Stimulated activated naive CD4-positive, alpha-beta T cell (primary cell): ENCODE data around the gene DHX38.
A peak's percentile ranks its signal among the peaks of the same experiment; 100 is the strongest.

Experiments
- DNase-seq, 6 experiments: peaks; one replicate each; lab custom pipeline; 2025; lab: John Stamatoyannopoulos, UW

DHX38 gene

DNA sequence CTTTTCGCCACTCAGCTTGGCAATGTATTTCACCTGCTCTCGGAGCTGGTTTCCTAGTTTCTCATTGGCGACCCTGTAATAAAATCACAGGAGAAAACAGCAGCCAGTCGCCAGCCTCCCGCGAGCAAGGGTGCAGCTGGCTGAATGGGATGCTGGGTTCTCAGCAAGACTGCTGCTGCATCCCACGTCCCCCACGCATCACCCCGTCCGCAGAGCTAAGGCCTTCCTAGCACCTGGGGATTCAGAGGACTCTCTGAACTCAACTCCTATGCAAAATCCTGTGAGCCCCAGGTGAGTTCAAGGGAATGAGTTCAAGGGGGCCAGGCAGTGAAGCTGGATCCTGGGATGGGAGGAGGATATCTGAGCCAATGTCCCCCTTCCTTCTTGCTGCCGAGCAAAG, 29.3 kb downstream of the DHX38 start:
- no peak for DNase-seq

DNA sequence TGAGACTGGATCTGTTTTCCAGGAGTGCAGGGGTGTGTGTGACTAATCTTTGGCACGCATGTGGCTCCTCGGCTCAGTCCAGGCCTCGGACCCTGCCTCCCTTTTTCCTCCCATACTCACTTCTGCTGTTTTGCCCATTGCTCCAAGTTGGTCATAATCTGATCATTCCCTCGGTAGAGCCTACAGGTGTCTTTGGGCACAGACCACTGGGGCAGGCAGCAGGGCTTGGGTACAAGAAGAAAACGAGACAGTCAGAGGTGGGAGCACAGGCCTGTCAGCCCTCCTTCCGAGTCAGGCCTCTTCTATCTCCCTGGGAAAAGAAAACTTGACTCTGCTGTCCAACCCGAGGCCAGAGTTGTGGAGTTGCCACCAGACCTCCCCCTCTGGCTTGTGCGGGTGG, 29.8 kb downstream of the DHX38 start:
- DNase-seq: no peak

DNA sequence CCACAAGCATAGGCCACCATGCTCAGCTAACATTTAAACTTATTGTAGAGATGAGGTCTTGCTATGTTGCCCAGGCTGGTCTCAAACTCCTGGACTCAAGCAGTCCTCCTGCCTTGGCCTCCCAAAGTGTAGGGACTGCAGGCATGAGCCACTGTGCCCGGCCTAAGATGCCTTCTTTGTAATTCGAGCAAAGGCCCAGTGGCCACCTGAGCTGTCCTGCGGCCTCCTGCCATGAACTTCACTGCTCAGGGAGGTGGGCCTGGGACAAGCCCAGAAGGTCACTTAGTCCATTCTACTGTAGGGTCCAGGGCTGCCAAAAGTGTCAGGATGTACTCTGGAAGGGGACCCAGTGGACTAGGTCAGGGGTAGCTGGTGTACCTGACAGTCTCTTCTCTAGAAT, 30.5 kb downstream of the DHX38 start:
- DNase-seq: no peak

DNA sequence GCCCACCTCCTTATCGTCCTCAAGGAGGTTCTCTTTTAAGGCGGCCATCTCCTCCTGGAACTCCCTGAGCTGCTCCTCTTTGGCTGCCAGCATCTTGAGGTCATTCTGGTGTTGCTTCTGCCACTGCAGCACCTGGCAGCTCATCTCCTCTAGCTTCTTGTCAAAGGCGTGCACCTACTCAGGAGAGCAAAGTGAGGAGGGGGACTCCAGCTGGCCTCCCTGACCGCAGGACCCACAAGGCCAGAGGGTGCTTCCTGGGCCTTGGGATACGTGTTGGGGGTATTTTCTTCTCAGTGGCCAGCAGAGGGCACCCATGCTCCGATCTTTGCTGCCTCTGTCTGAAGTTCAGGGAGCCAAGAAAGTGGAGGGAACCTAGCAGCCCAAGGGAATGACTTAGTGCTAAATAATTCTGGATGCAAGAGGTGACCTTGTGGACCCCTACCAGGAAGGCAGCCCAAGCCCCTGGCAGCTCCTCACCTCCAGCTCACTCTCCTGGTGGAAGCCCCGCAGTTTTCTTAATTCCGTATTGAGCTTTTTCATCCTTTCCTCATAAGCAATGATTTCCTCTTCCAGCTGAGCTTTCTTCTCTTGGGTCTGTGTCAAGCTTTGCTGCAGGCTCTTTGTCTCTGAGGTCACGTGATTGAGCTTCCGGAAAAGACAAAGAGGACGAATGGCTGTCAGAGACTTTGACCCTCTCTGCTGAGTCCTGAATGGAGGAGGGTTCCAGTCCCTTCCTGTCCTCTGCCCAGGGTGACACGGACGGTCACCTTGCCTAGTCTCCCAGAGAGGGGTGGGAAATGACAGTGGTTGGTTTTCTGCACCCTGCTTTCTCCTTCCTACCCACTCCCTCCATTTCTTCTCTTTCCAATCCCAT, 31.4 kb downstream of the DHX38 start:
- DNase-seq: peak in 5 of 6 experiments; percentile 29 to 50 (median 36)

GRCh38 chr16:72125635-72126428, 32.2 kb downstream of the DHX38 start:
- DNase-seq: no peak

DNA sequence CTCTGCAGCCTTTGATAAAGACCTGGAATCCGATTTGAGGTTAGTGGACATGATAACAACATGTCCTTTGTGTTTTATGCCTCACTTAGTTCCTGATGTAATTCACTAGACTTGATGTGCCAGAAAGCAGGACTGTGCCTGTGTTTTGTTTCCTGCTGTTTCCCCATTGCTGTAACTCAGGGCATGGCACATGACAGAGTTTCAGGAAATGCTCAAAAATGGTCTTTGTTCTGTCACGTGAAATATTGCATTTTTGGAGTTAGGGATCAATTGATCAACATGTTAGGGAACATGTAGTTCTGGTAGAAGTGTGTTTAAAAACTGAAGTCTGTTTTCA, 32.8 kb downstream of the DHX38 start:
- DNase-seq: no peak

- no peak for DNase-seq
Observed at GRCh38 chr16:72128701-72129100, 35.1 kb downstream of the DHX38 start.

GRCh38 chr16:72129976-72130656, 36.5 kb downstream of the DHX38 start:
- no peak for DNase-seq

DNA sequence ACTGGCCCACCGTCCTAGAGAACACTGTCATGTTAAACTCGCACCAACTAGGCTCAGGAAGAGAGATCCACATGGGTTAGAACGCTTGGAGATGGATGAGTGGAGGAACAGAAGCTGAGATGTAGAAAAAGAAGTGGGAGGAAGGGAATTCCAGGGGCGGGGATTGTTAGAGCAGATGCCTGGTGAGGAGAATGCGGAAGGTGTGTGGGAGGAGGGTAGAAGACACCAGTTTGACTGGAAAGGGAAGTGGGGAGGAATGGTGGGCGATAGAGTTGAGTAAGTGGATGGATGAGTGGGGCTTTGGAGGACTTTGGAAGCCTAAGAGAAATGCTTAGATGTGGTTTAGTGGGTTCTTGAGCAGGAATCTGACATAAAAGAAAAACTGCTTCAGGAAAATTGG, 37.4 kb downstream of the DHX38 start:
- DNase-seq: no peak

DNA sequence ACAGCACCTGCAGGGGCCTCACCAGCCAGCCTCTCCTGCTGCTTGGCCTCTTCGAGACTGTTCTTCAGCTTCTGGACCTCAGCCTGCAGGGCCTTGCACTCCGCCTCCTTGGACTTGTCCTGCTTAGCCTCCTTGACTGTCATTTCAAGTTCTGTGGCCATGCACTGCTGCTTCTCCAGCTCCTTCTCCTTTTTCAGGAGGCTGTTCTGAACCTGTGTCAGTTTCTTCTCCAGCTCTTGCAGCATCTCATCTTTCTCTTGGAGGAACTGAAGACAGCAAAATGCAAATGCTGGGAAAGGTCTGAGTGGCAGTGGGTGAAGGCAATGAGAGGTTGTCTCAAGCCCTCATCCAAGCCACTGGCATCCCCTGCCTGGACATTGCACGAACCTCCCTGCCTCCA, 39.1 kb downstream of the DHX38 start:
- DNase-seq: no peak

GRCh38 chr16:72134507-72134906, 40.9 kb downstream of the DHX38 start:
- DNase-seq: no peak

DNA sequence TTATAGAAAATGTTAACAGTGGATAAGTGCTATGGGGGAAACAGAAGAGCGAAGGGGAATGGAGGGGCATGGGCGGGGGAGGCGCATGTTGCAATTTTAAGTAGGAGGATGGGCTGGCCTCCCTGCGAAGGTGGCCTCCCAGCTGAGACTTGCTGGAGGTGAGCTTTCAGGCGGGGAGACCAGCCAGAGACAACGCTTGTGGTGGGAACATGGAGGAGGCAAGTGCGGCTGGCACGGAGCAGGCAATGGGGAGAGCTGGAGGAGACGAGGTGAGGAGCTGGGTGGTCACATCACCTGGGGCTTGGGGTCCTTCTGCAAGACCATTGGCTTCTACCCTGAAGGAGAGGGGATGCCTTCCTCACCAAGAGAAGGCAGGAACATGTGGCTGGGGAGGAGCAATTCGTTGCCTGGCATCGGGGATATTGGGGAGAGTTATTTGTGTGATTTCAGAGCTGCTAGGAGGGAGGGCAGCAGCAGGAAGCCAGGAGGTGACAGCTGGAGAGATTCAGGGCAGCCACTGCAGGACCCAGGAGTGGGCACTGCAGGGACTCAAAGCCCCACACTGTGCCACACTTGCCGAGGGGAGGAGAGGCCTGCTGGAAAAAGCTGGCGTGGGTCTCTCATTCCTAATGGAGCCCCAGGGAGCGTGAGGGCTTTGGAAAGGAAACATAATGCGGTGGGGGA, 43.9 kb downstream of the DHX38 start:
- DNase-seq: no peak

GRCh38 chr16:72138064-72138572, 44.5 kb downstream of the DHX38 start:
- DNase-seq: no peak

DNA sequence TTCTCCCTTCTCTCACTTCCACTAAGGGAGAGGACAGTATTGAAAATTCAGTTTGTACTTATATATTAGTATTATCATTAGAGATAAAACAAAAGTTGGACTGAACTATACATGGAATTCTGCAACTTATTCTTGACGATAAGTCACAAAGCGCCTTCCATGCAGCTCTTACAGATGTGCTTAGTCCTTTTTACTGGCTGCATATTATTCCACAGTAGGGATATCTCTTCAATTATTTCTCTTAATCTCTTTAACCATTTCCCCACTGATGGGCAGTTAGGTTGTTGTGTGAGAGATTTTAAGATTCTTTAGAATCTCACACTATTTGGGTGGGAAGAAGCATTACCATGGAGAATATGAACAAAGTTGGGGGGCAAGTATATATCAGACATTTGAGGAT, 46.3 kb downstream of the DHX38 start:
- DNase-seq: no peak

- no peak for DNase-seq
Observed at GRCh38 chr16:72142476-72142875, 48.8 kb downstream of the DHX38 start.

DNA sequence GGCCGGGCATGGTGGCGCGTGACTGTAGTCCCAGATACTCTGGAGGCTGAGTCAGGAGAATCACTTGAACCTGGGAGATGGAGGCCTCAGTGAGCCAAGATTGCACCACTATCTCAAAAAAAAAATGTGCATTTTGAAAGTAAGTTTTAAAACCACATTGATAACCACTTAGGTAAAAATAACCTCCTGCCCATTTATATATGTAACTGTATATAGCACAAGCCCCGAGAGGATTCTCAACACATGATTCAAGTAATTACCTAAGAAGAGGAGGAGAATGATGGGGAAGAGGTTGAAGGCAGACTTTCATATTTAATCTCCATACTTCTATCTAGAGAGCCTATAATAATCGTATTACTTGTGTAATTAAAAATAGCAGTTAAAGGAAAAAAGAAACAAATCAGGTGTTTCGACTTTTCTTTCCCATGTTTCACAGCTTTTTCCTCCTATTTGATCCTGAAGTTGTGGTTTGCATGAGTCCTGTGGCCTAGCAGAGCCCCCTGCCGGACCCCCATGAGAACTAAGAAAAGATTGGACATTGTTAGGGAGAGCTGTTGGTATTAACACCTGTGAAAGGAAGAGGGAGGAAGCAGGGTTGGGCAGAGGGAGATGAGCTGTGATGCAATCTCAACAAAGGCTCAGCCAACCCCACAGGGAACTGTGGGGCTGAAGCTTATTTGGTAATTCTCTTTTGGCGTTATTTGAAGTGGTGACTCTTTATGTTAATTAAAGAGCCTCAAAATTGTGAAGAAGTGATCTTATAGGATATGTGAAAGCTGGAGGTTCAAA, 56.2 kb downstream of the DHX38 start:
- DNase-seq: no peak

- DNase-seq: no peak
Observed at GRCh38 chr16:72159386-72159785, 65.7 kb downstream of the DHX38 start.

DNA sequence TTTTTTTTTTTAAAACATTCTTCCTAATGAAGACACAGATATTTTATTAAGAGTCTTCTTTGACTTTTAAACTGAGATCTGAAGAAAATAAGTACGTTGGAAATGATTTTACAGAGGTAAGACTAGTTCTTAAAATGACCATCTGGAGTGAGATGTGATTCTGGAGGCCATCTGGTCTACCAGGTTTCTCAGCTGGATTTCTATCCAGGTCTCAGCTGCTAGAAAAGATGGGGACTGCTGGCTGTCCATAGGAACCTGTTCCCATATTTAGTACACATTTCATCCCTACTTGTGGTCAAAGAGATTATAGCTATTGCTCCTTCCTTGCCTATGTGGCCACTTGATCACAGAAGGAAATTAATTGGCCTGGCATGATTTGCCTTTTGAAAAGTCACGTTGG, 66.2 kb downstream of the DHX38 start:
- DNase-seq: no peak

GRCh38 chr16:72162105-72162692, 68.6 kb downstream of the DHX38 start:
- no peak for DNase-seq
